Measurements from ENCODE around the gene LPGAT1. TPM values are rescaled to one million over a fixed set of nuclear protein-coding genes. Genes with fewer than 3 reads are reported as not detected.

LPGAT1 gene
- total RNA-seq, 5 donors from 2014 or later (not counting 1 experiment from before 2014, with no cell fraction given): 20.8 to 47.1 (median 31.4) TPM

- H3K4me3 ChIP-seq (ENCODE audit: control insufficient read depth in 1 of 2, extremely low read depth in 1 of 2, low read length in 1 of 2): no peak overlapping the region
- no CpG with 5 or more reads among the region's 4 CpGs for WGBS (ENCODE audit: insufficient coverage)
- no peaks in the 10 kb centered on the region for H3K4me1 ChIP-seq (ENCODE audit: control insufficient read depth in 1 of 2, extremely low read depth in 1 of 2, insufficient read depth in 2 of 2, low read length in 2 of 2)
- ATAC-seq (replicated peaks in 1 of 4) (no peak), DNase-seq (no peak)
- Mint-ChIP-seq H3K9me3 (no peaks in the 10 kb centered on the region), H3K36me3 (peaks cover 22% of the 10 kb centered on the region), H3K4me3 (no peak overlapping the region), H3K4me1 (peaks cover 0 to 2% (median 0%) of the 10 kb centered on the region in 3 donors), H3K27me3 (no peaks in the 10 kb centered on the region), H3K27ac (no peak overlapping the region)
- CTCF ChIA-PET: no interaction called here
- no peak overlapping the region for H3K27ac ChIP-seq (ENCODE audit: low read length)
- H3K27me3 ChIP-seq (replicated peaks in 1 of 2; ENCODE audit: control insufficient read depth in 2 of 2, extremely low read depth in 1 of 2, insufficient read depth in 2 of 2, low read length in 1 of 2): no peaks in the 10 kb centered on the region
- H3K36me3 ChIP-seq (ENCODE audit: control insufficient read depth in 2 of 2, extremely low read depth in 1 of 2, insufficient read depth in 1 of 2, low read length in 1 of 2): peaks cover 0 to 19% of the 10 kb centered on the region in 2 donors
- H3K9me3 ChIP-seq: no peaks in the 10 kb centered on the region
- POLR2A ChIA-PET: interaction anchor here in 1 of 2 donors (0.6 kb wide), 1 partner anchor 16 kb away, joined by 4 read pairs; no protein-coding TSS in a partner anchor
Measured at GRCh38 chr1:211752317-211752716, 78.2 kb downstream of the LPGAT1 start.

DNA sequence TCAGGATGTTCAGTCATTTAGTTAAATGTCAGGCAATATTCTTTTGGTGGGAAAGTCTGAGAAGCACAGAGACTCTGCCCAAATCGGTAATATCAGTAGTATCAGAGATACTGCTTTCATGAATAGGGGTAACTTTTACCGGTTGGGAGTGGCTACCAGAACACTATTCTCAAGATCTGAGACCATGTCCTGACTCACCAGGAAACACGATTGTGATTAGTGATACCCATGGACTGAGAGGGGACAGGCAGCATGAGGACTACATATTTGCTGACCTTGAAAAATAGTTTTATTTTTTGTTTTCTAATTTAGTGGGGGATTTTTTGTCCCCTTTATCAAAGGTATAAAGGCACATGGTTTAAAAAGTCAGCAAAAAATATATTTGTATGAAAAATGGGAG is 79.1 kb downstream of the LPGAT1 start:
- WGBS (ENCODE audit: insufficient coverage): 43% methylated on average over 1 of the region's 3 CpGs
- Mint-ChIP-seq H3K9me3 (no peaks in the 10 kb centered on the region), H3K4me3 (no peak overlapping the region), H3K27ac (peak overlapping the region in 1 of 2 donors; percentile 34), H3K36me3 (peaks cover 22% of the 10 kb centered on the region), H3K4me1 (peaks cover 0 to 2% (median 0%) of the 10 kb centered on the region in 3 donors), H3K27me3 (no peaks in the 10 kb centered on the region)
- CTCF ChIA-PET: no interaction called here
- POLR2A ChIA-PET: no interaction called here
- Histone ChIP-seq H3K27ac (ENCODE audit: low read length) (no peak overlapping the region), H3K9me3 (no peaks in the 10 kb centered on the region), H3K4me1 (ENCODE audit: control insufficient read depth in 1 of 2, extremely low read depth in 1 of 2, insufficient read depth in 2 of 2, low read length in 2 of 2) (no peaks in the 10 kb centered on the region), H3K4me3 (ENCODE audit: control insufficient read depth in 1 of 2, extremely low read depth in 1 of 2, low read length in 1 of 2) (no peak overlapping the region), H3K27me3 (replicated peaks in 1 of 2; ENCODE audit: control insufficient read depth in 2 of 2, extremely low read depth in 1 of 2, insufficient read depth in 2 of 2, low read length in 1 of 2) (no peaks in the 10 kb centered on the region), H3K36me3 (ENCODE audit: control insufficient read depth in 2 of 2, extremely low read depth in 1 of 2, insufficient read depth in 1 of 2, low read length in 1 of 2) (peaks cover 0 to 19% of the 10 kb centered on the region in 2 donors)
- DNase-seq: no peak
- ATAC-seq (replicated peaks in 1 of 4): no peak

DNA sequence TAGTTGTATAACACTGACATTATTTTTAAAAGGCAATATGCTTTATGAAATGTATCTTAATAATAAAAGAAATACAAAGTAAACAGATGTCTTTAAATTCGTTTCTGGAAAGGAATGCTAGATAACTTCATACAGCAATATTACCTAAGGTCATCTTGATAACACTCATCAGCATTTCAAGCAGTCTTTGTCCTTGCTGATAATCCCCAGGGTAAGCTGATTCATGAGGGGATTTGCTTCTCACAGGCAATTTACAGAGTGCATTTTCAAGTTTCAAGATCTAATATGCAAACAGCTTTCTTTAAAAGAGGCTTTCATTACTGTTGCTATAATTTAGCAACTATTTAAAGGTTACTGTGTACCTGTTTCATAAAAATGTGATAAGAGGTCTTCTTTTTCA is 80.0 kb downstream of the LPGAT1 start:
- no peaks in the 10 kb centered on the region for H3K27me3 Mint-ChIP-seq

GRCh38 chr1:211749251-211749650 is 81.3 kb downstream of the LPGAT1 start:
- no CpG with 5 or more reads among the region's 3 CpGs for WGBS (ENCODE audit: insufficient coverage)
- CTCF ChIA-PET: interaction anchor here in 1 of 2 donors (1.5 kb wide), 1 partner anchor 51 kb away, joined by 4 read pairs; no protein-coding TSS in a partner anchor
- POLR2A ChIA-PET: no interaction called here
- Mint-ChIP-seq H3K4me3 (no peak overlapping the region), H3K4me1 (peaks cover 0 to under 1% (median 0%) of the 10 kb centered on the region in 3 donors), H3K27me3 (no peaks in the 10 kb centered on the region), H3K9me3 (no peaks in the 10 kb centered on the region), H3K36me3 (peaks cover 22% of the 10 kb centered on the region), H3K27ac (no peak overlapping the region)
- peaks cover 0 to 18% of the 10 kb centered on the region in 2 donors for H3K36me3 ChIP-seq (ENCODE audit: control insufficient read depth in 2 of 2, extremely low read depth in 1 of 2, insufficient read depth in 1 of 2, low read length in 1 of 2)
- H3K9me3 ChIP-seq: no peaks in the 10 kb centered on the region
- no peak overlapping the region for H3K27ac ChIP-seq (ENCODE audit: low read length)
- H3K27me3 ChIP-seq (replicated peaks in 1 of 2; ENCODE audit: control insufficient read depth in 2 of 2, extremely low read depth in 1 of 2, insufficient read depth in 2 of 2, low read length in 1 of 2): no peaks in the 10 kb centered on the region
- H3K4me3 ChIP-seq (ENCODE audit: control insufficient read depth in 1 of 2, extremely low read depth in 1 of 2, low read length in 1 of 2): no peak overlapping the region
- no peak for ATAC-seq (replicated peaks in 1 of 4)
- DNase-seq: no peak
- no peaks in the 10 kb centered on the region for H3K4me1 ChIP-seq (ENCODE audit: control insufficient read depth in 1 of 2, extremely low read depth in 1 of 2, insufficient read depth in 2 of 2, low read length in 2 of 2)

More for the DNA sequence above, 80.0 kb downstream of the LPGAT1 start:
- no CpG with 5 or more reads among the region's 1 CpG for WGBS (ENCODE audit: insufficient coverage)
- Mint-ChIP-seq H3K4me1 (peaks cover 0 to 2% (median 0%) of the 10 kb centered on the region in 3 donors), H3K36me3 (peaks cover 22% of the 10 kb centered on the region), H3K4me3 (no peak overlapping the region), H3K9me3 (no peaks in the 10 kb centered on the region), H3K27ac (peak overlapping the region in 1 of 2 donors; percentile 28)
- ATAC-seq (replicated peaks in 1 of 4) (no peak), DNase-seq (no peak)
- H3K4me1 ChIP-seq (ENCODE audit: control insufficient read depth in 1 of 2, extremely low read depth in 1 of 2, insufficient read depth in 2 of 2, low read length in 2 of 2): no peaks in the 10 kb centered on the region
- H3K36me3 ChIP-seq (ENCODE audit: control insufficient read depth in 2 of 2, extremely low read depth in 1 of 2, insufficient read depth in 1 of 2, low read length in 1 of 2): peaks cover 0 to 19% of the 10 kb centered on the region in 2 donors
- POLR2A ChIA-PET: no interaction called here
- CTCF ChIA-PET: no interaction called here
- H3K9me3 ChIP-seq: no peaks in the 10 kb centered on the region
- H3K27me3 ChIP-seq (replicated peaks in 1 of 2; ENCODE audit: control insufficient read depth in 2 of 2, extremely low read depth in 1 of 2, insufficient read depth in 2 of 2, low read length in 1 of 2): no peaks in the 10 kb centered on the region
- no peak overlapping the region for H3K4me3 ChIP-seq (ENCODE audit: control insufficient read depth in 1 of 2, extremely low read depth in 1 of 2, low read length in 1 of 2)
- no peak overlapping the region for H3K27ac ChIP-seq (ENCODE audit: low read length)

GRCh38 chr1:211748810-211749209 is 81.8 kb downstream of the LPGAT1 start:
- 95% methylated on average over 3 of the region's 3 CpGs for WGBS (ENCODE audit: insufficient coverage)
- H3K36me3 Mint-ChIP-seq: peaks cover 22% of the 10 kb centered on the region
- H3K27me3 Mint-ChIP-seq: no peaks in the 10 kb centered on the region
- DNase-seq (no peak), ATAC-seq (replicated peaks in 1 of 4) (no peak)
- Histone ChIP-seq H3K9me3 (no peaks in the 10 kb centered on the region), H3K4me1 (ENCODE audit: control insufficient read depth in 1 of 2, extremely low read depth in 1 of 2, insufficient read depth in 2 of 2, low read length in 2 of 2) (no peaks in the 10 kb centered on the region), H3K4me3 (ENCODE audit: control insufficient read depth in 1 of 2, extremely low read depth in 1 of 2, low read length in 1 of 2) (no peak overlapping the region), H3K27ac (ENCODE audit: low read length) (no peak overlapping the region), H3K27me3 (replicated peaks in 1 of 2; ENCODE audit: control insufficient read depth in 2 of 2, extremely low read depth in 1 of 2, insufficient read depth in 2 of 2, low read length in 1 of 2) (no peaks in the 10 kb centered on the region), H3K36me3 (ENCODE audit: control insufficient read depth in 2 of 2, extremely low read depth in 1 of 2, insufficient read depth in 1 of 2, low read length in 1 of 2) (peaks cover 0 to 15% of the 10 kb centered on the region in 2 donors)
- H3K4me1 Mint-ChIP-seq: no peaks in the 10 kb centered on the region
- H3K27ac Mint-ChIP-seq: no peak overlapping the region
- no peaks in the 10 kb centered on the region for H3K9me3 Mint-ChIP-seq
- ChIA-PET POLR2A (no interaction called here), CTCF (interaction anchor here in 1 of 2 donors (1.5 kb wide), 1 partner anchor 50 kb away, joined by 4 read pairs; no protein-coding TSS in a partner anchor)
- no peak overlapping the region for H3K4me3 Mint-ChIP-seq

- ChIA-PET POLR2A (no interaction called here), CTCF (interaction anchor here in 1 of 2 donors (0.9 kb wide), 1 partner anchor 21 kb away, joined by 3 read pairs; no protein-coding TSS in a partner anchor)
- Mint-ChIP-seq H3K36me3 (peaks cover 5% of the 10 kb centered on the region), H3K27me3 (no peaks in the 10 kb centered on the region), H3K4me3 (no peak overlapping the region), H3K4me1 (peaks cover 25 to 30% (median 29%) of the 10 kb centered on the region in 3 donors), H3K27ac (peak overlapping the region; percentile 46 to 60), H3K9me3 (no peaks in the 10 kb centered on the region)
- Histone ChIP-seq H3K4me3 (ENCODE audit: control insufficient read depth in 1 of 2, extremely low read depth in 1 of 2, low read length in 1 of 2) (no peak overlapping the region), H3K27ac (ENCODE audit: low read length) (no peak overlapping the region), H3K27me3 (replicated peaks in 1 of 2; ENCODE audit: control insufficient read depth in 2 of 2, extremely low read depth in 1 of 2, insufficient read depth in 2 of 2, low read length in 1 of 2) (no peaks in the 10 kb centered on the region), H3K9me3 (no peaks in the 10 kb centered on the region), H3K4me1 (ENCODE audit: control insufficient read depth in 1 of 2, extremely low read depth in 1 of 2, insufficient read depth in 2 of 2, low read length in 2 of 2) (peaks cover 17 to 24% of the 10 kb centered on the region in 2 experiments), H3K36me3 (ENCODE audit: control insufficient read depth in 2 of 2, extremely low read depth in 1 of 2, insufficient read depth in 1 of 2, low read length in 1 of 2) (no peaks in the 10 kb centered on the region)
- DNase-seq (no peak), ATAC-seq (replicated peaks in 1 of 4) (no peak)
- no CpG with 5 or more reads among the region's 4 CpGs for WGBS (ENCODE audit: insufficient coverage)
Measured at GRCh38 chr1:211742889-211743529, 87.6 kb downstream of the LPGAT1 start.
